HEK293 (cell line): Measurements from ENCODE around the gene UGT1A3.

Source experiments
- CTCF ChIA-PET: fragments of 350-600 bp; formaldehyde crosslinking; extraction: SDS; loops from one replicate; lab custom pipeline; 2021; ENCODE audit warnings: antibody characterized with exemption; lab: Yijun Ruan, JAX
- POLR2A ChIA-PET: fragments of 300-600 bp; formaldehyde crosslinking; extraction: SDS; loops from one replicate; lab custom pipeline; 2020; ENCODE audit warnings: antibody characterized with exemption, inconsistent platforms; lab: Yijun Ruan, JAX
- H3K27ac ChIP-seq: fragments of 200-500 bp; sonication (Bioruptor generic); 2 replicates; pipeline ENCODE4 v1.5.1; 2014; ENCODE audit warnings: low read depth, low read length, control low read depth, inconsistent platforms; ENCODE audit errors: extremely low read depth
- H3K36me3 ChIP-seq, 2 experiments: fragments of 200-500 bp in 1 of 2; sonication (Bioruptor generic) in 1 of 2; 1 replicate in 1 of 2; 2 replicates in 1 of 2; pipeline ENCODE4 v1.5.1; 2014 to 2017; ENCODE audit warnings: inconsistent platforms in 2 of 2, low read length in 2 of 2; ENCODE audit not compliant: control insufficient read depth in 2 of 2, insufficient read depth in 1 of 2
- H3K4me1 ChIP-seq: fragments of 200-500 bp; sonication (Bioruptor generic); 2 replicates; pipeline ENCODE4 v1.5.1; 2014; ENCODE audit warnings: mild to moderate bottlenecking, low read length, inconsistent platforms; ENCODE audit not compliant: control insufficient read depth, insufficient read depth
- H3K4me3 ChIP-seq: 2 replicates; pipeline ENCODE4 v1.5.1; 2011; ENCODE audit warnings: low read depth, mild to moderate bottlenecking, control low read depth, low read length, moderate library complexity
- H3K9me3 ChIP-seq: fragments of 200-500 bp; sonication (Bioruptor generic); 2 replicates; pipeline ENCODE4 v1.5.1; 2014; ENCODE audit warnings: low read depth, low read length, inconsistent platforms; ENCODE audit not compliant: control insufficient read depth, insufficient read depth
- EGR2 ChIP-seq: fragments of 450-650 bp; formaldehyde crosslinking; IDR thresholded peaks from 2 replicates; pipeline ENCODE4 v1.5.1; 2016; ENCODE audit warnings: low read depth, missing biosample characterization, missing genetic modification characterization
- GLIS2 ChIP-seq: fragments of 450-650 bp; formaldehyde crosslinking; IDR thresholded peaks from 2 replicates; pipeline ENCODE4 v1.5.1; 2016; ENCODE audit warnings: missing biosample characterization, missing genetic modification characterization
- IKZF3 ChIP-seq: fragments of 450-650 bp; IDR thresholded peaks from 2 replicates; pipeline ENCODE4 v1.5.0; 2018; ENCODE audit warnings: missing biosample characterization, mild to moderate bottlenecking, missing genetic modification characterization, moderate library complexity
- KLF16 ChIP-seq: fragments of 450-650 bp; formaldehyde crosslinking; IDR thresholded peaks from 2 replicates; pipeline ENCODE4 v1.5.1; 2017; ENCODE audit warnings: missing biosample characterization, missing genetic modification characterization
- MEIS1 ChIP-seq: sonication (generic); formaldehyde crosslinking; IDR thresholded peaks from 2 replicates; pipeline ENCODE4 v1.8.1; 2022; ENCODE audit warnings: missing genetic modification reagents, mild to moderate bottlenecking, borderline replicate concordance
- PRDM1 ChIP-seq: fragments of 450-650 bp; formaldehyde crosslinking; IDR thresholded peaks from 2 replicates; pipeline ENCODE4; 2016; ENCODE audit warnings: missing biosample characterization, missing genetic modification characterization
- TRIM28 ChIP-seq: IDR thresholded peaks from 2 replicates; pipeline ENCODE4 v1.6.1; 2011; ENCODE audit warnings: low read length, control low read depth, borderline replicate concordance
- YY2 ChIP-seq: fragments of 450-650 bp; formaldehyde crosslinking; IDR thresholded peaks from 2 replicates; pipeline ENCODE4 v1.5.1; 2016; ENCODE audit warnings: missing biosample characterization, missing genetic modification characterization
- ZBTB1 ChIP-seq: fragments of 450-650 bp; formaldehyde crosslinking; IDR thresholded peaks from 2 replicates; pipeline ENCODE4 v1.5.1; 2016; ENCODE audit warnings: missing biosample characterization, missing genetic modification characterization
- ZNF132 ChIP-seq: fragments of 450-650 bp; formaldehyde crosslinking; IDR thresholded peaks from 2 replicates; pipeline ENCODE4 v1.5.1; 2017; ENCODE audit warnings: missing biosample characterization, missing genetic modification characterization, borderline replicate concordance
- ZNF155 ChIP-seq: fragments of 450-650 bp; formaldehyde crosslinking; IDR thresholded peaks from 2 replicates; pipeline ENCODE4 v1.5.1; 2016; ENCODE audit warnings: missing biosample characterization, missing genetic modification characterization
- ZNF174 ChIP-seq: fragments of 450-650 bp; formaldehyde crosslinking; IDR thresholded peaks from 2 replicates; pipeline ENCODE4 v1.5.0; 2017; ENCODE audit warnings: missing biosample characterization, mild to moderate bottlenecking, missing genetic modification characterization
- ZNF19 ChIP-seq: fragments of 450-650 bp; formaldehyde crosslinking; IDR thresholded peaks from 2 replicates; pipeline ENCODE4; 2016; ENCODE audit warnings: missing biosample characterization, missing genetic modification characterization, low read depth
- ZNF324 ChIP-seq: fragments of 450-650 bp; formaldehyde crosslinking; IDR thresholded peaks from 2 replicates; pipeline ENCODE4 v1.5.1; 2016; ENCODE audit warnings: missing biosample characterization, missing genetic modification characterization
- ZNF48 ChIP-seq: fragments of 450-650 bp; formaldehyde crosslinking; IDR thresholded peaks from 2 replicates; pipeline ENCODE4 v1.5.1; 2016; ENCODE audit warnings: missing biosample characterization, missing genetic modification characterization
- ZNF701 ChIP-seq: fragments of 450-650 bp; formaldehyde crosslinking; IDR thresholded peaks from 2 replicates; pipeline ENCODE4 v1.5.1; 2016; ENCODE audit warnings: missing biosample characterization, missing genetic modification characterization
- ZNF843 ChIP-seq: fragments of 450-650 bp; formaldehyde crosslinking; IDR thresholded peaks from 2 replicates; pipeline ENCODE4 v1.5.1; 2016; ENCODE audit warnings: missing biosample characterization, missing genetic modification characterization
- ZSCAN16 ChIP-seq: fragments of 450-650 bp; formaldehyde crosslinking; IDR thresholded peaks from 2 replicates; pipeline ENCODE4 v1.5.1; 2016; ENCODE audit warnings: missing biosample characterization, missing genetic modification characterization
- TF ChIP-seq, protein P1 (sequence below): fragments of 450-650 bp; formaldehyde crosslinking; IDR thresholded peaks from 2 replicates; pipeline ENCODE4 v1.5.1; 2016; ENCODE audit warnings: missing biosample characterization, missing genetic modification characterization
- TF ChIP-seq, protein P2 (sequence below): fragments of 450-650 bp; formaldehyde crosslinking; IDR thresholded peaks from 2 replicates; pipeline ENCODE4 v1.5.1; 2016; ENCODE audit warnings: missing biosample characterization, missing genetic modification characterization, low read depth
- TF ChIP-seq, protein P3 (sequence below): fragments of 450-650 bp; formaldehyde crosslinking; IDR thresholded peaks from 2 replicates; pipeline ENCODE4 v1.5.1; 2016; ENCODE audit warnings: missing biosample characterization, missing genetic modification characterization
- TF ChIP-seq, protein P4 (sequence below): fragments of 450-650 bp; formaldehyde crosslinking; IDR thresholded peaks from 2 replicates; pipeline ENCODE4 v1.5.1; 2017; ENCODE audit warnings: missing biosample characterization, missing genetic modification characterization
- TF ChIP-seq, protein P5 (sequence below): fragments of 450-650 bp; formaldehyde crosslinking; IDR thresholded peaks from 2 replicates; pipeline ENCODE4 v1.5.1; 2016; ENCODE audit warnings: missing biosample characterization, missing genetic modification characterization

The UGT1A3 gene

DNA sequence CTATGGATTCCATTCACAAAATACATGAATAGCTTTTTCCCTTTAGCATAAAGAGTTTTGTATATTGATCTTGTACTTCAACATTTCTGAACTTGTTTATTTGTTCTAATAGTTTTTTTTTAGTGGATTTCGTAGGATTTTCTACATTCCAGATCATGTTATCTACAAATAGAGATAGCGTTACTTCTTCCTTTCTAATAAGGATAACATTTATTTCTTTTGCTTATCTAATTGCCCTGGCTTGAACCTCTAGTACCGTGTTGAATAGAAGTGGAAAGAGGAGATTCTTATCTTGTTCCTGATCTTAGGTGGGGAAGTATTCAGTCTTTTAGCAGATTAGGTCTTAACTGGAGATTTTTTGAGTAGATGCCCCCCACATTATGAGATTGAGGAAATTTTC lies 26.6 kb upstream of the UGT1A3 start:
- H3K36me3 ChIP-seq: no peaks in the 10 kb centered on the region
- no peaks in the 10 kb centered on the region for H3K9me3 ChIP-seq
- 0 out of 2 replicates have a peak, but pooled peaks cover 2% of the 10 kb centered on the region for H3K4me1 ChIP-seq
- POLR2A ChIA-PET: no interaction called here
- no peak overlapping the region for H3K27ac ChIP-seq
- H3K4me3 ChIP-seq: no peak overlapping the region
- CTCF ChIA-PET: interaction anchor here (0.6 kb wide), 1 partner anchor 110 kb away, joined by 3 read pairs; no protein-coding TSS in a partner anchor
- TF ChIP-seq IKZF3 (tag by site-specific recombination): no peak
- TF ChIP-seq ZNF174 (tag by site-specific recombination): no peak
- TF ChIP-seq ZNF19 (tag by site-specific recombination): no peak
- TF ChIP-seq, protein P1, sequence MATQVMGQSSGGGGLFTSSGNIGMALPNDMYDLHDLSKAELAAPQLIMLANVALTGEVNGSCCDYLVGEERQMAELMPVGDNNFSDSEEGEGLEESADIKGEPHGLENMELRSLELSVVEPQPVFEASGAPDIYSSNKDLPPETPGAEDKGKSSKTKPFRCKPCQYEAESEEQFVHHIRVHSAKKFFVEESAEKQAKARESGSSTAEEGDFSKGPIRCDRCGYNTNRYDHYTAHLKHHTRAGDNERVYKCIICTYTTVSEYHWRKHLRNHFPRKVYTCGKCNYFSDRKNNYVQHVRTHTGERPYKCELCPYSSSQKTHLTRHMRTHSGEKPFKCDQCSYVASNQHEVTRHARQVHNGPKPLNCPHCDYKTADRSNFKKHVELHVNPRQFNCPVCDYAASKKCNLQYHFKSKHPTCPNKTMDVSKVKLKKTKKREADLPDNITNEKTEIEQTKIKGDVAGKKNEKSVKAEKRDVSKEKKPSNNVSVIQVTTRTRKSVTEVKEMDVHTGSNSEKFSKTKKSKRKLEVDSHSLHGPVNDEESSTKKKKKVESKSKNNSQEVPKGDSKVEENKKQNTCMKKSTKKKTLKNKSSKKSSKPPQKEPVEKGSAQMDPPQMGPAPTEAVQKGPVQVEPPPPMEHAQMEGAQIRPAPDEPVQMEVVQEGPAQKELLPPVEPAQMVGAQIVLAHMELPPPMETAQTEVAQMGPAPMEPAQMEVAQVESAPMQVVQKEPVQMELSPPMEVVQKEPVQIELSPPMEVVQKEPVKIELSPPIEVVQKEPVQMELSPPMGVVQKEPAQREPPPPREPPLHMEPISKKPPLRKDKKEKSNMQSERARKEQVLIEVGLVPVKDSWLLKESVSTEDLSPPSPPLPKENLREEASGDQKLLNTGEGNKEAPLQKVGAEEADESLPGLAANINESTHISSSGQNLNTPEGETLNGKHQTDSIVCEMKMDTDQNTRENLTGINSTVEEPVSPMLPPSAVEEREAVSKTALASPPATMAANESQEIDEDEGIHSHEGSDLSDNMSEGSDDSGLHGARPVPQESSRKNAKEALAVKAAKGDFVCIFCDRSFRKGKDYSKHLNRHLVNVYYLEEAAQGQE (tag by site-specific recombination): no peak
- no peak for TF ChIP-seq ZNF155 (tag by site-specific recombination)
- no peak for TF ChIP-seq TRIM28
- TF ChIP-seq ZNF843 (tag by site-specific recombination): no peak
- TF ChIP-seq, protein P2, sequence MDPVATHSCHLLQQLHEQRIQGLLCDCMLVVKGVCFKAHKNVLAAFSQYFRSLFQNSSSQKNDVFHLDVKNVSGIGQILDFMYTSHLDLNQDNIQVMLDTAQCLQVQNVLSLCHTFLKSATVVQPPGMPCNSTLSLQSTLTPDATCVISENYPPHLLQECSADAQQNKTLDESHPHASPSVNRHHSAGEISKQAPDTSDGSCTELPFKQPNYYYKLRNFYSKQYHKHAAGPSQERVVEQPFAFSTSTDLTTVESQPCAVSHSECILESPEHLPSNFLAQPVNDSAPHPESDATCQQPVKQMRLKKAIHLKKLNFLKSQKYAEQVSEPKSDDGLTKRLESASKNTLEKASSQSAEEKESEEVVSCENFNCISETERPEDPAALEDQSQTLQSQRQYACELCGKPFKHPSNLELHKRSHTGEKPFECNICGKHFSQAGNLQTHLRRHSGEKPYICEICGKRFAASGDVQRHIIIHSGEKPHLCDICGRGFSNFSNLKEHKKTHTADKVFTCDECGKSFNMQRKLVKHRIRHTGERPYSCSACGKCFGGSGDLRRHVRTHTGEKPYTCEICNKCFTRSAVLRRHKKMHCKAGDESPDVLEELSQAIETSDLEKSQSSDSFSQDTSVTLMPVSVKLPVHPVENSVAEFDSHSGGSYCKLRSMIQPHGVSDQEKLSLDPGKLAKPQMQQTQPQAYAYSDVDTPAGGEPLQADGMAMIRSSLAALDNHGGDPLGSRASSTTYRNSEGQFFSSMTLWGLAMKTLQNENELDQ (tag by site-specific recombination): no peak
- TF ChIP-seq, protein P3, sequence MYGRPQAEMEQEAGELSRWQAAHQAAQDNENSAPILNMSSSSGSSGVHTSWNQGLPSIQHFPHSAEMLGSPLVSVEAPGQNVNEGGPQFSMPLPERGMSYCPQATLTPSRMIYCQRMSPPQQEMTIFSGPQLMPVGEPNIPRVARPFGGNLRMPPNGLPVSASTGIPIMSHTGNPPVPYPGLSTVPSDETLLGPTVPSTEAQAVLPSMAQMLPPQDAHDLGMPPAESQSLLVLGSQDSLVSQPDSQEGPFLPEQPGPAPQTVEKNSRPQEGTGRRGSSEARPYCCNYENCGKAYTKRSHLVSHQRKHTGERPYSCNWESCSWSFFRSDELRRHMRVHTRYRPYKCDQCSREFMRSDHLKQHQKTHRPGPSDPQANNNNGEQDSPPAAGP (tag by site-specific recombination): no peak
- TF ChIP-seq ZNF701: no peak
- TF ChIP-seq, all 188 proteins: peak for 0

DNA sequence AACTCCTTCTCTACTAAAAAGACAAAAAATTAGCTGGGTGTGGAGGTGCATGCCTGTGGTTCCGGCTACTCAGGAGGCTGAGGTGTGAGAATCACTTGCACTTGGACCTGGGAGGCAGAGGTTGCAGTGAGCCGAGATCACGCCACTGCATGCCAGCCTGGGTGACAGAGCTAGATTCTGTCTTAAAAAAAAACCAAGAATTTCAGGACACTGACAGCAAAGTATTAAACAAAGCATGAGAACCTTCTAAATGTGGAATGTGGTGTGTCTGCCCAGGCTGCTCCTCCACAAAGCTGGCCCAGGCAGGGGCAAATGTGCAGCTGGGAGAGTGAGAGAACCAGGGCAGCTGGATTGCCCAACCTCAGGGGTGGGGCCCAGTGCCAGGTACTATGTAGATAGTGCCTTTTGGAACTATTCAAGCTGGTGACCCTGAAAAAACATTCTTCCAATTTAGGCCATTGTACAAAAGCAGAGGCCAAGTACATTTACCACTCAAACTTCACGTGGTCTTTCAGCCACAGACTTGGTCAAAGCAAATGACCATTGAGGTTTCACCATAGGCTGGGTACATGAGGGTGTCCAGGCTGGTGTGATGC lies 22.8 kb upstream of the UGT1A3 start:
- Histone ChIP-seq H3K27ac (no peak overlapping the region), H3K36me3 (no peaks in the 10 kb centered on the region), H3K4me3 (no peak overlapping the region), H3K9me3 (no peaks in the 10 kb centered on the region), H3K4me1 (no peaks in the 10 kb centered on the region)
- CTCF ChIA-PET: no interaction called here
- TF ChIP-seq, protein P4, sequence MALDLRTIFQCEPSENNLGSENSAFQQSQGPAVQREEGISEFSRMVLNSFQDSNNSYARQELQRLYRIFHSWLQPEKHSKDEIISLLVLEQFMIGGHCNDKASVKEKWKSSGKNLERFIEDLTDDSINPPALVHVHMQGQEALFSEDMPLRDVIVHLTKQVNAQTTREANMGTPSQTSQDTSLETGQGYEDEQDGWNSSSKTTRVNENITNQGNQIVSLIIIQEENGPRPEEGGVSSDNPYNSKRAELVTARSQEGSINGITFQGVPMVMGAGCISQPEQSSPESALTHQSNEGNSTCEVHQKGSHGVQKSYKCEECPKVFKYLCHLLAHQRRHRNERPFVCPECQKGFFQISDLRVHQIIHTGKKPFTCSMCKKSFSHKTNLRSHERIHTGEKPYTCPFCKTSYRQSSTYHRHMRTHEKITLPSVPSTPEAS (tag by site-specific recombination): no peak
- TF ChIP-seq PRDM1 (tag by site-specific recombination): no peak
- TF ChIP-seq KLF16 (tag by site-specific recombination): no peak
- no peak for TF ChIP-seq ZNF132
- TF ChIP-seq ZBTB1: no peak
- TF ChIP-seq ZNF324: no peak
- TF ChIP-seq, protein P5, sequence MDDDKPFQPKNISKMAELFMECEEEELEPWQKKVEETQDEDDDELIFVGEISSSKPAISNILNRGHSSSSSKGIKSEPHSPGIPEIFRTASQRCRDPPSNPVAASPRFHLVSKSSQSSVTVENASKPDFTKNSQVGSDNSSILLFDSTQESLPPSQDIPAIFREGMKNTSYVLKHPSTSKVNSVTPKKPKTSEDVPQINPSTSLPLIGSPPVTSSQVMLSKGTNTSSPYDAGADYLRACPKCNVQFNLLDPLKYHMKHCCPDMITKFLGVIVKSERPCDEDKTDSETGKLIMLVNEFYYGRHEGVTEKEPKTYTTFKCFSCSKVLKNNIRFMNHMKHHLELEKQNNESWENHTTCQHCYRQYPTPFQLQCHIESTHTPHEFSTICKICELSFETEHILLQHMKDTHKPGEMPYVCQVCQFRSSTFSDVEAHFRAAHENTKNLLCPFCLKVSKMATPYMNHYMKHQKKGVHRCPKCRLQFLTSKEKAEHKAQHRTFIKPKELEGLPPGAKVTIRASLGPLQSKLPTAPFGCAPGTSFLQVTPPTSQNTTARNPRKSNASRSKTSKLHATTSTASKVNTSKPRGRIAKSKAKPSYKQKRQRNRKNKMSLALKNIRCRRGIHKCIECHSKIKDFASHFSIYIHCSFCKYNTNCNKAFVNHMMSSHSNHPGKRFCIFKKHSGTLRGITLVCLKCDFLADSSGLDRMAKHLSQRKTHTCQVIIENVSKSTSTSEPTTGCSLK (tag by site-specific recombination): no peak
- TF ChIP-seq MEIS1 (CRISPR knock-in tag): no peak
- TF ChIP-seq ZNF48 (tag by site-specific recombination): no peak
- no peak for TF ChIP-seq YY2 (tag by site-specific recombination)
- TF ChIP-seq EGR2: no peak
- TF ChIP-seq ZSCAN16 (tag by site-specific recombination): no peak
- no peak for TF ChIP-seq GLIS2
- POLR2A ChIA-PET: no interaction called here
